Immature natural killer cell (primary cell): ENCODE results near the gene NDST3. TPM values are rescaled to one million over a fixed set of nuclear protein-coding genes. Genes with fewer than 3 reads are reported as not detected.
"Not testable (repeated sequence)": the region's sequence is repeated elsewhere in the genome, so short reads cannot be mapped to it uniquely, and the experiment has no call there.

ENCODE experiments used
- DNase-seq, 3 donors: peaks; one replicate each; pipeline ENCODE4 v3.0.0; 2022; ENCODE audit warnings: mixed read lengths in 1 of 3
- H3K27ac Mint-ChIP-seq, 6 donors: one replicate each; pipeline ENCODE4 v1.8.0; 2020; ENCODE audit warnings: mixed read lengths in 6 of 6, mild to moderate bottlenecking in 5 of 6, inconsistent platforms in 4 of 6, moderate library complexity in 3 of 6
- H3K27me3 Mint-ChIP-seq, 3 donors: one replicate each; pipeline ENCODE4 v1.8.0; 2020 to 2021; ENCODE audit warnings: low read depth in 3 of 3, mild to moderate bottlenecking in 3 of 3, mixed read lengths in 3 of 3, moderate library complexity in 3 of 3, inconsistent platforms in 1 of 3
- H3K36me3 Mint-ChIP-seq, 3 donors: one replicate each; pipeline ENCODE4 v1.8.0; 2020; ENCODE audit warnings: mixed read lengths in 3 of 3, inconsistent platforms in 2 of 3, mild to moderate bottlenecking in 2 of 3
- H3K4me1 Mint-ChIP-seq, 2 donors: one replicate each; pipeline ENCODE4 v1.8.0; 2020; ENCODE audit warnings: inconsistent platforms in 2 of 2, mild to moderate bottlenecking in 2 of 2, mixed read lengths in 2 of 2, moderate library complexity in 1 of 2
- H3K4me3 Mint-ChIP-seq, 5 donors: one replicate each; pipeline ENCODE4 v1.8.0; 2020; ENCODE audit warnings: mild to moderate bottlenecking in 5 of 5, mixed read lengths in 5 of 5, inconsistent platforms in 3 of 5, moderate library complexity in 3 of 5
- H3K9me3 Mint-ChIP-seq, 6 donors: one replicate each; pipeline ENCODE4 v1.8.0; 2020; ENCODE audit warnings: mild to moderate bottlenecking in 6 of 6, mixed read lengths in 6 of 6, inconsistent platforms in 4 of 6, moderate library complexity in 3 of 6
- polyA plus RNA-seq, 3 donors: library from polyadenylated mRNA; unstranded; fragments of 300-500 nt; fragmentation: Illumina TruSeq; gene quantifications; one replicate each; pipeline ENCODE4 v1.2.3, GENCODE V29; 2021

The NDST3 gene
- polyA plus RNA-seq, 3 donors from 2014 or later, result not detected

- DNase-seq, result no peak
- H3K4me3 Mint-ChIP-seq, result no peak overlapping the region
- H3K27ac Mint-ChIP-seq, result no peak overlapping the region
- peaks cover 0 to 4% (median 0%) of the 10 kb centered on the region in 3 donors for H3K27me3 Mint-ChIP-seq
- H3K36me3 Mint-ChIP-seq, result peaks cover 0 to 5% (median 5%) of the 10 kb centered on the region in 3 donors
- no peaks in the 10 kb centered on the region for H3K9me3 Mint-ChIP-seq
- no peaks in the 10 kb centered on the region for H3K4me1 Mint-ChIP-seq
Observed at GRCh38 chr4:118290951-118291350, 256.7 kb downstream of the NDST3 start.

GRCh38 chr4:118296729-118297128 lies 262.4 kb downstream of the NDST3 start:
- no peak overlapping the region for H3K27ac Mint-ChIP-seq
- no peak for DNase-seq
- H3K27me3 Mint-ChIP-seq, result peaks cover 2 to 4% (median 4%) of the 10 kb centered on the region in 3 donors
- no peak overlapping the region for H3K4me3 Mint-ChIP-seq
- no peaks in the 10 kb centered on the region for H3K36me3 Mint-ChIP-seq
- H3K9me3 Mint-ChIP-seq, result no peaks in the 10 kb centered on the region
- H3K4me1 Mint-ChIP-seq, result no peaks in the 10 kb centered on the region

- not testable (repeated sequence) for H3K4me1 Mint-ChIP-seq, H3K27me3 Mint-ChIP-seq, H3K27ac Mint-ChIP-seq, H3K36me3 Mint-ChIP-seq, DNase-seq, H3K4me3 Mint-ChIP-seq, H3K9me3 Mint-ChIP-seq
Observed at GRCh38 chr4:118299619-118300018, 265.3 kb downstream of the NDST3 start.

- Mint-ChIP-seq H3K27me3 (peaks cover under 1 to 2% (median 1%) of the 10 kb centered on the region in 3 donors), H3K4me3 (no peak overlapping the region), H3K36me3 (no peaks in the 10 kb centered on the region), H3K9me3 (peaks cover 0 to 5% (median 0%) of the 10 kb centered on the region in 6 donors), H3K4me1 (no peaks in the 10 kb centered on the region), H3K27ac (no peak overlapping the region)
- no peak for DNase-seq
Observed at GRCh38 chr4:118307643-118308042, 273.4 kb downstream of the NDST3 start.
